ENCODE data around the gene KLHL26.

DNA sequence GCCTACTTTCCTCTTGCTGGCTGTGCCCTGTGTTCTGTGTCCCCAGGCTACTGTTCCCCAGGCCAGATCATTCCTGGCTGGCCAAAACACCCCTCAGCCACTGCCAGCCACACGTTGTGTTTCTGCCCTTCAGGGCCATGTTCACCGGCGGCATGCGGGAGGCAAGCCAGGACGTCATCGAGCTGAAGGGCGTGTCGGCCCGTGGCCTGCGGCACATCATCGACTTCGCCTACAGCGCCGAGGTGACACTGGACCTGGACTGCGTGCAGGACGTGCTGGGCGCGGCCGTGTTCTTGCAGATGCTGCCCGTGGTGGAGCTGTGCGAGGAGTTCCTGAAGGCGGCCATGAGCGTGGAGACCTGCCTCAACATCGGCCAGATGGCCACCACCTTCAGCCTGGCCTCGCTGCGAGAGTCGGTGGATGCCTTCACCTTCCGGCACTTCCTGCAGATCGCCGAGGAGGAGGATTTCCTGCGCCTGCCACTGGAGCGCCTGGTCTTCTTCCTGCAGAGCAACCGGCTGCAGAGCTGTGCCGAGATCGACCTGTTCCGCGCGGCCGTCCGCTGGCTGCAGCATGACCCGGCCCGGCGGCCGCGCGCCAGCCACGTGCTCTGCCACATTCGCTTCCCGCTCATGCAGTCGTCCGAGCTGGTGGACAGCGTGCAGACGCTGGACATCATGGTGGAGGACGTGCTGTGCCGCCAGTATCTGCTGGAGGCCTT is 30.9 kb downstream of the KLHL26 start:
- TF ChIP-seq, protein P1, sequence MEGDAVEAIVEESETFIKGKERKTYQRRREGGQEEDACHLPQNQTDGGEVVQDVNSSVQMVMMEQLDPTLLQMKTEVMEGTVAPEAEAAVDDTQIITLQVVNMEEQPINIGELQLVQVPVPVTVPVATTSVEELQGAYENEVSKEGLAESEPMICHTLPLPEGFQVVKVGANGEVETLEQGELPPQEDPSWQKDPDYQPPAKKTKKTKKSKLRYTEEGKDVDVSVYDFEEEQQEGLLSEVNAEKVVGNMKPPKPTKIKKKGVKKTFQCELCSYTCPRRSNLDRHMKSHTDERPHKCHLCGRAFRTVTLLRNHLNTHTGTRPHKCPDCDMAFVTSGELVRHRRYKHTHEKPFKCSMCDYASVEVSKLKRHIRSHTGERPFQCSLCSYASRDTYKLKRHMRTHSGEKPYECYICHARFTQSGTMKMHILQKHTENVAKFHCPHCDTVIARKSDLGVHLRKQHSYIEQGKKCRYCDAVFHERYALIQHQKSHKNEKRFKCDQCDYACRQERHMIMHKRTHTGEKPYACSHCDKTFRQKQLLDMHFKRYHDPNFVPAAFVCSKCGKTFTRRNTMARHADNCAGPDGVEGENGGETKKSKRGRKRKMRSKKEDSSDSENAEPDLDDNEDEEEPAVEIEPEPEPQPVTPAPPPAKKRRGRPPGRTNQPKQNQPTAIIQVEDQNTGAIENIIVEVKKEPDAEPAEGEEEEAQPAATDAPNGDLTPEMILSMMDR (IDR thresholded peaks at IDR 0.05; ENCODE audit: poor library complexity, severe bottlenecking), result no peak
- TF ChIP-seq EP300 (conservative IDR thresholded peaks at IDR 0.05; ENCODE audit: poor library complexity, severe bottlenecking) (no peak), EZH2 (IDR thresholded peaks at IDR 0.05; ENCODE audit: borderline replicate concordance, insufficient read depth, low read length, poor library complexity, severe bottlenecking) (no peak), POLR2AphosphoS5 (IDR thresholded peaks at IDR 0.05) (no peak), SMC3 (conservative IDR thresholded peaks at IDR 0.05; ENCODE audit: poor library complexity) (no peak), MXI1 (conservative IDR thresholded peaks at IDR 0.05; ENCODE audit: poor library complexity, severe bottlenecking) (no peak)
- TF ChIP-seq, protein P2, sequence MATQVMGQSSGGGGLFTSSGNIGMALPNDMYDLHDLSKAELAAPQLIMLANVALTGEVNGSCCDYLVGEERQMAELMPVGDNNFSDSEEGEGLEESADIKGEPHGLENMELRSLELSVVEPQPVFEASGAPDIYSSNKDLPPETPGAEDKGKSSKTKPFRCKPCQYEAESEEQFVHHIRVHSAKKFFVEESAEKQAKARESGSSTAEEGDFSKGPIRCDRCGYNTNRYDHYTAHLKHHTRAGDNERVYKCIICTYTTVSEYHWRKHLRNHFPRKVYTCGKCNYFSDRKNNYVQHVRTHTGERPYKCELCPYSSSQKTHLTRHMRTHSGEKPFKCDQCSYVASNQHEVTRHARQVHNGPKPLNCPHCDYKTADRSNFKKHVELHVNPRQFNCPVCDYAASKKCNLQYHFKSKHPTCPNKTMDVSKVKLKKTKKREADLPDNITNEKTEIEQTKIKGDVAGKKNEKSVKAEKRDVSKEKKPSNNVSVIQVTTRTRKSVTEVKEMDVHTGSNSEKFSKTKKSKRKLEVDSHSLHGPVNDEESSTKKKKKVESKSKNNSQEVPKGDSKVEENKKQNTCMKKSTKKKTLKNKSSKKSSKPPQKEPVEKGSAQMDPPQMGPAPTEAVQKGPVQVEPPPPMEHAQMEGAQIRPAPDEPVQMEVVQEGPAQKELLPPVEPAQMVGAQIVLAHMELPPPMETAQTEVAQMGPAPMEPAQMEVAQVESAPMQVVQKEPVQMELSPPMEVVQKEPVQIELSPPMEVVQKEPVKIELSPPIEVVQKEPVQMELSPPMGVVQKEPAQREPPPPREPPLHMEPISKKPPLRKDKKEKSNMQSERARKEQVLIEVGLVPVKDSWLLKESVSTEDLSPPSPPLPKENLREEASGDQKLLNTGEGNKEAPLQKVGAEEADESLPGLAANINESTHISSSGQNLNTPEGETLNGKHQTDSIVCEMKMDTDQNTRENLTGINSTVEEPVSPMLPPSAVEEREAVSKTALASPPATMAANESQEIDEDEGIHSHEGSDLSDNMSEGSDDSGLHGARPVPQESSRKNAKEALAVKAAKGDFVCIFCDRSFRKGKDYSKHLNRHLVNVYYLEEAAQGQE (IDR thresholded peaks at IDR 0.05; ENCODE audit: borderline replicate concordance), result no peak

All from neural cell (in vitro differentiated cells).